ENCODE measurements around the gene GNA12. TPM values are rescaled to one million over a fixed set of nuclear protein-coding genes. Genes with fewer than 3 reads are reported as not detected.

GNA12 gene
- total RNA-seq, 1 donor from 2014 or later: 12.1 TPM

- FAIRE-seq: no peak
- Histone ChIP-seq H3K4me3 (ENCODE audit: low read depth, low read length) (no peak overlapping the region), H3K36me3 (ENCODE audit: control insufficient read depth, insufficient read depth, low read length) (peaks cover 5% of the 10 kb centered on the region), H3K27me3 (ENCODE audit: control insufficient read depth, insufficient read depth, low read length) (no peaks in the 10 kb centered on the region)
- TF ChIP-seq CTCF (IDR thresholded peaks at IDR 0.05; ENCODE audit: insufficient read depth, low read length, severe bottlenecking): no peak
- no peak for DNase-seq (ENCODE audit: low read depth)
Measured at GRCh38 chr7:2734751-2735571, 109.1 kb downstream of the GNA12 start.

- Histone ChIP-seq H3K27me3 (ENCODE audit: control insufficient read depth, insufficient read depth, low read length) (no peaks in the 10 kb centered on the region), H3K36me3 (ENCODE audit: control insufficient read depth, insufficient read depth, low read length) (peaks cover 6% of the 10 kb centered on the region), H3K4me3 (ENCODE audit: low read depth, low read length) (no peak overlapping the region)
- no peak for TF ChIP-seq CTCF (IDR thresholded peaks at IDR 0.05; ENCODE audit: insufficient read depth, low read length, severe bottlenecking)
- DNase-seq (ENCODE audit: low read depth) (no peak), FAIRE-seq (no peak)
Measured at GRCh38 chr7:2734084-2734686, 109.9 kb downstream of the GNA12 start.

- peak; percentile 77 for DNase-seq (ENCODE audit: low read depth)
- TF ChIP-seq CTCF (IDR thresholded peaks at IDR 0.05; ENCODE audit: insufficient read depth, low read length, severe bottlenecking): no peak
- no peaks in the 10 kb centered on the region for H3K27me3 ChIP-seq (ENCODE audit: control insufficient read depth, insufficient read depth, low read length)
- H3K4me3 ChIP-seq (ENCODE audit: low read depth, low read length): no peak overlapping the region
- peaks cover 6% of the 10 kb centered on the region for H3K36me3 ChIP-seq (ENCODE audit: control insufficient read depth, insufficient read depth, low read length)
- FAIRE-seq: no peak
Measured at GRCh38 chr7:2732959-2733584, 111.0 kb downstream of the GNA12 start.

GRCh38 chr7:2732388-2732787 is 111.7 kb downstream of the GNA12 start:
- TF ChIP-seq CTCF (IDR thresholded peaks at IDR 0.05; ENCODE audit: insufficient read depth, low read length, severe bottlenecking): no peak
- FAIRE-seq: no peak
- Histone ChIP-seq H3K36me3 (ENCODE audit: control insufficient read depth, insufficient read depth, low read length) (peaks cover 6% of the 10 kb centered on the region), H3K27me3 (ENCODE audit: control insufficient read depth, insufficient read depth, low read length) (no peaks in the 10 kb centered on the region), H3K4me3 (ENCODE audit: low read depth, low read length) (no peak overlapping the region)
- no peak for DNase-seq (ENCODE audit: low read depth)

GRCh38 chr7:2730846-2731770 is 113.0 kb downstream of the GNA12 start:
- H3K36me3 ChIP-seq (ENCODE audit: control insufficient read depth, insufficient read depth, low read length): peaks cover 4% of the 10 kb centered on the region
- DNase-seq (ENCODE audit: low read depth): peak; percentile 11
- H3K4me3 ChIP-seq (ENCODE audit: low read depth, low read length): no peak overlapping the region
- TF ChIP-seq CTCF (IDR thresholded peaks at IDR 0.05; ENCODE audit: insufficient read depth, low read length, severe bottlenecking): no peak
- no peaks in the 10 kb centered on the region for H3K27me3 ChIP-seq (ENCODE audit: control insufficient read depth, insufficient read depth, low read length)
- no peak for FAIRE-seq
